Stimulated activated CD8-positive, alpha-beta memory T cell treated with anti-CD3 and anti-CD28 coated beads, Interleukin-4, amount 100 ng/mL, for 48 hours (primary cell): ENCODE data around the gene LDHB.
A peak's percentile ranks its signal among the peaks of the same experiment; 100 is the strongest.
"Not testable (repeated sequence)": the region's sequence is repeated elsewhere in the genome, so short reads cannot be mapped to it uniquely, and the experiment has no call there.

ENCODE experiments used
- DNase-seq: peaks from one replicate; pipeline ENCODE4 v3.0.0-alpha.2; 2020

Gene LDHB

GRCh38 chr12:21657326-21658077 is at the start of gene LDHB:
Gene LDHB (minus strand): TSS chr12:21657842. CDS start chr12:21654671, 3,171 bp downstream.
- peak; percentile 96 for DNase-seq

- no peak for DNase-seq
Measured at GRCh38 chr12:21704847-21705246, 47.2 kb upstream of the LDHB start.

- DNase-seq = no peak
Measured at GRCh38 chr12:21699851-21700250, 42.2 kb upstream of the LDHB start.

- no peak for DNase-seq
Measured at GRCh38 chr12:21697904-21698630, 40.4 kb upstream of the LDHB start.

- DNase-seq = no peak
Measured at GRCh38 chr12:21696625-21697024, 39.0 kb upstream of the LDHB start.

GRCh38 chr12:21695986-21696385 is 38.3 kb upstream of the LDHB start:
- DNase-seq = no peak

- DNase-seq = no peak
Measured at GRCh38 chr12:21694660-21695059, 37.0 kb upstream of the LDHB start.

- DNase-seq = no peak
Measured at GRCh38 chr12:21691515-21691914, 33.9 kb upstream of the LDHB start.

- no peak for DNase-seq
Measured at GRCh38 chr12:21690704-21691368, 33.2 kb upstream of the LDHB start.

- no peak for DNase-seq
Measured at GRCh38 chr12:21683115-21683514, 25.5 kb upstream of the LDHB start.

- no peak for DNase-seq
Measured at GRCh38 chr12:21678959-21679358, 21.3 kb upstream of the LDHB start.

GRCh38 chr12:21677622-21678277 is 20.1 kb upstream of the LDHB start:
- DNase-seq = no peak

GRCh38 chr12:21677204-21677603 is 19.6 kb upstream of the LDHB start:
- DNase-seq = no peak

- no peak for DNase-seq
Measured at GRCh38 chr12:21676776-21677175, 19.1 kb upstream of the LDHB start.

GRCh38 chr12:21675641-21676040 is 18.0 kb upstream of the LDHB start:
- no peak for DNase-seq

GRCh38 chr12:21675096-21675495 is 17.5 kb upstream of the LDHB start:
- DNase-seq = no peak

- DNase-seq = not testable (repeated sequence)
Measured at GRCh38 chr12:21673830-21674552, 16.3 kb upstream of the LDHB start.

- DNase-seq = no peak
Measured at GRCh38 chr12:21672146-21672545, 14.5 kb upstream of the LDHB start.

- no peak for DNase-seq
Measured at GRCh38 chr12:21666722-21667121, 9.1 kb upstream of the LDHB start.

- DNase-seq = no peak
Measured at GRCh38 chr12:21665816-21666215, 8.2 kb upstream of the LDHB start.

- no peak for DNase-seq
Measured at GRCh38 chr12:21662122-21662792, 4.6 kb upstream of the LDHB start.
